T-helper 9 cell (primary cell): Measurements from ENCODE around the gene ANO8.
A peak's percentile ranks its signal among the peaks of the same experiment; 100 is the strongest.
"Not testable (repeated sequence)": the region's sequence is repeated elsewhere in the genome, so short reads cannot be mapped to it uniquely, and the experiment has no call there.

Experiments
- DNase-seq: peaks from one replicate; pipeline ENCODE4 v3.0.0-alpha.2; 2020

ANO8 gene

DNA sequence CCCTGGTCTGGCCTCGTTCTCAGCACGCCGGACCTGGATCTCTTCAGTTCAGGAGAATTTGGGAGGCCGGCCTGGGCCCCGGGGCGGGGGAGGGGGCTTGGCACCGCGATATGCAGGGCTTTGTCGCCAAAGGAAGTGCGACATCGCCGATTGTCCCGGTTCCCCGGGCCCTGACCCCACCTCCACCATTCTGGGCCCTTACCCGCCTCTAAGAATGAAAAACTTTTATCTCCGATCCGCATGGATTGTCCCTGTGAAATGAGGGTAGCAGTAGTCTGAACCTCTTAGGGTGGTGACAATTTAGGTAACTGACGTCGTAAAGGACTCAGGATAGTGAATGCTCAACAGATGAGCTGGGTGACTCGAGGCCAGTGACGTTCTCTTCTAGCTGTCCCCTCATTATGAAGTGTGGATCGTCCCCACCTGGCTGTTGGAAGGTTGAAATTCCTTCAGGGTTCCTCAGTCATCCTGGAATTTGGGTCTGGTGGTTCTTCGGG, 24.6 kb downstream of the ANO8 start:
- DNase-seq: no peak

DNA sequence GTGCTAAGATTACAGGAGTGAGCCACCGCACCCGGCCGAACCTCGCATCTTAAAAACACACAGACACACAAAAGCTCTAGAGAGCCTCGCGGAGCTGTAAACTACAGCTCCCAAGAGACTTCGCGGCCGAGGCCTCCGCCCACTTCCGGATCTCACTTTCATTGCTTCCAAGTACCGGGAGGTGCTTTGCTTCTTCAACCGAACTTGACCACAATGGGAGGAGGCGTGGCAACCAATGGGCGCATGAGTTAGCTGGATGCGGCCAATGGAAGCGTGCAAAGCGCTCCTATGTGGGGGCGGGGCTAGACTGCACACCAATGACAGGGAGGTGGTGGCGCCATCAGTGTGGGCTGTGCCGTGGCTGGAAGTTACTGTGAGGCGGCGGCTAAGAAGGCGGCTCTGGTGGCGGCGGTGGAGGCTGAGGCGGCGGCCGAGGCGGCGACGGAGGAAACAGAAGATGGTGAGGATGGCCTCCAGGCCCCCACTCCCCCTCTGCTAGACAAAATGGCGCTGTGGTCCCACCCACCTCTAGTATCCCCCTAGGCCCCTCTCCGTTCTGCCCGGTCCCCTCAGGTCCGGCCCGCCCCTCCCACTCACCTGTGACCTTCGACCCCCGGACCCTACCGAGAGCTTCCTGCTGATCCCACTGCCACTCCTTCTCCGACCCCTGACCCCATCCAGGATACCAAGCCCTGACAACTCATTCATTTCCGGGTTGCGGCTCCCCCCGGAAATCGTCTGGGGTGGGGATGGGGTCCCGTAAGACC, 25.3 kb downstream of the ANO8 start, which contains the start of gene DDA1:
Gene DDA1, plus strand, starts transcription at position 366 of the 767 bp plus-strand sequence. Its CDS starts 92 bp downstream, at position 458.
- peak; percentile 97 for DNase-seq

DNA sequence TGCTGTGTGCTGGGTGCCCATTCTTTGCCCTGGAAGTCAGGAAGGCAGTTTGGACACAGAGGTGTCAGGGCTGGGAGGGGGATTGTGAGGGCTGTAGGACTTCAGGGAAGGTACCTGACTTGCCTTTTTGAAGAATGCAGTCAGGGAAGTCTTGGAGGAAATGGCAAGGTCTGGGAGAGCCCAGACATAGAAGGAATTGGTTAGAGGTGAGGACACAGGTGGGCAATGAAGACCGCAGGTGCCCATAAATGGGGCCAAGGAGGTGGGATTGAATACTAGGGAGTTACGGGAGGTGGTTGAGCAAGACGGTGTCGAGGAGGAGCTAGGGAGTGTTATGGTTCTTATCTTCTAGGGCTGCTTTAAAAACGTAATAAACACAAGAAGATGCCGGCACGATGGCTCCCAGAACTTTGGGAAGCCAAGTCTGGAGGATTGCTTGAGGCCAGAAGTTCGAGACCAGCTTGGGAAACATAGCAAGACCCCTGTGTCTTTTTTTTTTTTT, 26.7 kb downstream of the ANO8 start:
- DNase-seq: no peak

DNA sequence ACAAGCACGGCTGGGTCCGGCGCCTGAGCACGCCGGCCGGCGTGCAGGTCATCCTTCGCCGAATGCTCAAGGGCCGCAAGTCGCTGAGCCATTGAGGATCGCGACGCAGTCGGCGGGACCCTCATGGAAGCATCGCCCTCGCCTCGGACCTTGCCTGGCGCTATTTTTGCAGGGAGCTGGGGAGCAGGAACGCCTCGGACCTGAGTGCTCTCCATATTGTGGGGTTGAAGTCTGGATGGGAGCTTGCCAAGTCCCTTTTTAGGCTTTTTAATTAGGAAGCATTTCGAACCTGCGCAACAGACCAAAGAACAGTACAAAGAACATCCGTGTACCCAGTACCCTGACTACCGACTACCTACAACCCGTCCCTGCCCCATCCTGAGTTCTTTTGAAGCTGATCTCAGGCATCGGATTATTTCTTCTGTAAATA, 28.4 kb downstream of the ANO8 start:
- no peak for DNase-seq

DNA sequence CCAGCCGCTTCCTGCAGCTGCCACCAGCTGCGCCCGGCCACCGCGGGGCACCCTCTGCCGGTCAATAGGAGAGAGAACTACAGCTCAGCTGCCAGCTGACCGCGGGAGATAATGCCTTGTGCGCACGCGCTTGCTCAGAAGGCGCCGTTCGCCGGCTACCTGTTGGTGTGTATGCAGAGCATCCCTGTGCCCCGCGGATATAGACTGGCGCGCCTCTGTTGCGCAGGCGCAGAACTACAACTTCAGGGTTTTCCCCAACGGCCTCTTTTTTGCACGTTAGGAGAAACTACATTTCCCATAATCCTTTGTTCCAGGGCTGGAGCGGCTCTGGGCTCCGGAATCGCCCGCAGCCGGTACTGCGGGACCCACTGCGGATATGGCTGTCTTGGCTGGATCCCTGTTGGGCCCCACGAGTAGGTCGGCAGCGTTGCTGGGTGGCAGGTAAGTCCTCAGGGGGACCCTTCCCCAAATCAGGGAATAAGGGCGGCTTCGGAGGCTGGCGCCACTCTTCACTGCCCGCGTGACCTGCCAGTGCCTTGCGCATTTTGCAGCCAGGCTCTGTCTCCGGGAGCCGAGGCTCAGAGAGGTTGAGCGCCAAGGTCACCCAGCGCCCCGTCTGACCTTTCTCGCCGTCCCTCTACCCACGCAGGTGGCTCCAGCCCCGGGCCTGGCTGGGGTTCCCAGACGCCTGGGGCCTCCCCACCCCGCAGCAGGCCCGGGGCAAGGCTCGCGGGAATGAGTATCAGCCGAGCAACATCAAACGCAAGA, 29.0 kb downstream of the ANO8 start, which contains the start of gene MRPL34:
Gene MRPL34, plus strand, starts transcription at position 356 of the 768 bp plus-strand sequence. Its CDS starts 21 bp downstream, at position 377.
- peak; percentile 85 for DNase-seq

DNA sequence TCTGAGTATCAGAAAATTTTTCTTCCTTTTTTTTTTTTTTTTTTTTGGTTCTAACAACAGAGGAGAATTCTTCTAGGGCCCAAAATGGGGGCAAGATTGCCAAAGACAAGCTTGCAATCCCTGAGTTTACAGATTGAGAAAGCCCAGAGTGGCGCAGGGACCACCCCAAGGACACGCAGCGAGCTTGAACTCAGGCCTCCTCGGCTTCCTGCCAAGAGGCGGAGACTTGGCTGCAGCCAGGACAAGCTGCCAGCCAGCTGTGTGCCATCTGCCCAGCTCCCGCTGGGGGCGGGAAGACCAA, 29.5 kb downstream of the ANO8 start:
- DNase-seq: no peak

DNA sequence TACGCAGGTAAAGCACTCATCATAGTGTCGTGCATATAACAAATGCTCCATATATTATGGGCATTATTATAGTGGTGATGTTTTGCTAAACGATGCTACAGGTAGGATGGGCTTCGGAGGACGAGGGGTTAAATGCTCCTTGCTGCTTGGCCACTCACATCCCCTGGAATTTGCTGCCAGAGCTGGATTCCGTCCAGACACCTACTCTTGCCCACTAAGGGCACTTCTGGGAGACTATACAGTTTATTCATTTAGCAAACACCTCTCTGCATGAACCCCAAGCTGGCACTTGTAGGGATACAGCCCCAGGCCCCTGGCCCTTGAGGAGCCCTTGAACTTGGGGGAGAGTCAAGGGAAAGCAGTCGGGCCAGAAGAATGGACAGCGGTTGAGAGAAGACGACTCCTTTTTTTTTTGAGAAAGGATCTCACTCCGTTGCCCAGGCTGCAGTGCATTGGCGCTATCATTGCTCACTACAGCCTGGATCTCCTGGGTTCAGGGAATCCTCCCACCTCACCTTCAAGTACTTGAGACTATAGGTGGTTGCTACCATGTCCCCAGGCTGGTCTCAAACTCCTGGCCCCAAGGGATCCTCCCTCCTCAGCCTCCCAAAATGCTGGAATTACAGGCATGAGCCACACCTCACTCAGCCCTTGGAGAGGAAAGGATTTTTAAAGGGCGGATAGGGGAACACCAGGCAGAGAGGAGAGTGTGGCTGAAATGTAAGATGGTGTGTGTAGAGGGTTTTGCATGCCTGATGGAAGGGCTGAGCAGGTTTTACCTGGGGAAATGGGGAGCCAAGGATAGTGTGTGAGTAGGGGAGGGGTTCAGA, 30.1 kb downstream of the ANO8 start:
- DNase-seq: no peak

DNA sequence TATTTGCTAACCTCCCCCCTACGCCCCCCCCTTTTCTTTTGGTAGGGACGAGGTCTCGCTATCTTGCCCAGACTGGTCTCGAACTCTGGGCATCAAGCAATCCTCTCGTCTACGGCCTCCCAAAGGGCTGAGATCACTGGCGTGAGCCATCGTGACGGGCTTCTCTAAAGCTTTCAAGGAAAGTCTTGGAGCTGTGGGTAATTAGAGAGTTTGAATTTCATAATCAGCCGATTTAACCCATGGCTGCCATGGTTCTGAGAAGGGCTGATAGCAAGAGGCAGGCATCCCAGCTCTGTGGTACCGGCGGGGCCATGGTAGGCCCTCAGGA, 30.8 kb downstream of the ANO8 start:
- no peak for DNase-seq

DNA sequence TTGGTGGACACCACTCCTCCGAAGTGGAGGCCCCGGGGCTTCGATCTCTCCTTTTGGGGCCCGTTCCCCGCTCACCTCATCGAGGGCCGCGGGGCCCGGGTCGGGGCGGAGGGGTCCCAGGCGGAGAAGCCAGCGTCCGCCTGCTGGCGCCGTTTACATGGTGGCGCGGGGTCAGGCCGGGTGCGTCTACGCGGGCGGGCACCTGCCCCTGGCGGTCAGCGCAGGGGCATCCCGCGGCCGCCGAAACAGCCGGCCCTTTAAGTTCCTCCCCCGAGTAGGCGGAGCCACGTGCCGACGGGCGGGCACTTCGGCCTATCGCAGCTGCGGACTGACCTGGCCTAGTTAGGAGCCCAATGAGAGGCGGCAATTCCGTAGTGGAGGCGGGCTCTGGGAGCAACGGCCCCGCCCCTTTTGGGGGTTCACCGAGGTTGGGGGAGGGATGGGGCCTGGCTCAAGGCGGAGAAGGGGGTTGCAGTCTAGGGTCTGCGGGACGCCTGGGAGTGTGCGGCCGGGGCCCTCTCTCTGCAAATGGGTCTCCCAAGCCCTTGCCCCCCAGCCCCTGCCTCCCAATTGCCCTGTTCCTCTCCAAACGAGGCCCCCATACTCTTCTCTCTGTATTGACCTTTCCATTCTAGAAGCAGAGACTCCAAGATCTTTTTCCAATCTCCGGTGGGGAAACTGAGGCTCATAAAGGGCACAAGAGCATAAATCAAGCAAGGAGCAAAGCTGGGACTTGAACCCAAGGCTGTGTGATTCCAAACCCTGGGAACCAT, 31.3 kb downstream of the ANO8 start, which contains the start of gene ABHD8:
Gene ABHD8, minus strand, starts transcription at position 259 of the 773 bp plus-strand sequence. CDS start 1,809 bp downstream, outside the sequence.
- peak; percentile 87 for DNase-seq

DNA sequence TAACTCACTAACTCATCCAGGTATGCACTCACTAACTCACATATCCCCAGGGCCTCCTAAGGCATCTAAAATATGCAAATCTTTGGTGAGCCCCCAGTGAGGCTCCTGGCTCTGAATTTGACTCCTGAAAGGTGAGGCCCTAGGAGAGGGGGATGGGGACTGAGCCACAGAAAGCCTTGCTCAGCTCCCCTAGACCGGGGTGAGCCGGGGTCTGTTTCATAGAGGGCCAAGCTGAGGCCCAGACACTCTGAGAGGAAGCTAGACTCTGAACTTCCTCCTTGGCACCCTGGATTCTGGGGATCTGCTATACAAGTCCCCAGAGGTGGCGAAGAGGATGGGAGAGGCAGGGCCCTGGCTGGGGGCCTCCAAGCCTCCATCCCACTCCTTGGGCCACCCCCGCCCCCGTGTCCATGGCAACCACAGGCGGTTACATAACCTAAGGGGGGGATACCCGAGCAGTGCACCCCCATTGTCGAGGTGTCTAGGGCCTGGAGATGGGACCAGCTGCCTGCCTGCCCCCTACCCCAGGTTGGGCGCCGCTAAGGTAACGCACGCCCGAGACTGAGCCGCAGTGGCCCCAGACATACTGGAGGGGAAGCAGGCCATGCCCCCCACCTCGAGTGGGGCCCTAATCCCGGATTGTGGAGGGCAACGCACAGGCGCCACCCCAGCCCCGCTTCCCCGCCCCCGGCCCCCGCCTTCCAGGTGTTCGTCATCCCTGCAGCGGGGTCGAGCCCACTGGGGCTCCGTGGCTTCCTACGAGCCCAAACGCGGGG, 32.1 kb downstream of the ANO8 start:
- DNase-seq: no peak

DNA sequence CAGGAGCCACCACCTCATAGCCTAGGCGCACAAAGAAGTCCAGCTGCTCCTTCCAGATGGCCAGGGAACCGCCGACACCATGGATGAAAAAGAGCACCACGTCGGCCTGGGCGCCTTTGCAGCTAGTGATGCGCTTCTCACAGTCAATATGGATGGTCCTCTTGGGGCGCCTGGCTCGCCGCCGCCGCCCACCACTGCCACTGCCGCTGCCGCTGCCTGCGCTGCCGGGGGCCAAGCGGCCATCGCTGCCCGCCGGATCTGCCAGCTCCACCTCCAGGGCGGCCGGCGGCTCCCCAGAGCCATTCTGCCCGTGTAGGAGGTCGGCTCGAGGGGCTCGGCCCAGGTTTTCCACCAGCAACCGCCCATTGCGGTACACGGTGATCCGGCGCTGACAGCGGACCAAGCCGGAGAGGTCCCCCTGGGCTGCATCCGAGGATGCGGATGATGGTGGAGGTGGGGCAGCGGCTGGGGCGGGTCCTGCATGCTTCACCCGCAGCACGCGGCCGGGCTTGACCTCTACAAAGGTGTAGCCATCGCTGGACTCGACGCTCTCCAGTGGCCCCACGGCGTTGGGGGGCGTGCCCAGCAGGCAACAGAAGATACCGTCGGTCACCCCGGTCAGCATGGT, 33.5 kb downstream of the ANO8 start:
- no peak for DNase-seq

DNA sequence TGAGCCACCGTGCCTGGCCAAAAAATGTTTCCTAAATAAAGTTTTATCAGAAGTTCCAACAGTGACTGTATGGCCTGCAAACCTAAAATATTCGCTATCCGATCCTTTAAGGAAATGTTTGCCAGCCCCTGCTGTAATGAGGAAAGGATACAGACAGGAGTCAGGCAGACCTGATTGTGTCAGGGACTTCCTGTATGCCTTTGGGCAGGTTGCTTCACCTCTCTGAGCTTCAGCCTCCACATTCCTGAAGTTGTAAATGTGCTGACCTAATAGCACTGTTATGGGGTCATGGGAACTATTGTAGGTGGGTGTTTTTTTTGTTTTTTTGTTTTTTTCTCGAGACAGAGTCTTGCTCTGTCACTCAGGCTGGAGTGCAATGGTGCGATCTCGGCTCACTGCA, 37.7 kb downstream of the ANO8 start:
- no peak for DNase-seq

DNA sequence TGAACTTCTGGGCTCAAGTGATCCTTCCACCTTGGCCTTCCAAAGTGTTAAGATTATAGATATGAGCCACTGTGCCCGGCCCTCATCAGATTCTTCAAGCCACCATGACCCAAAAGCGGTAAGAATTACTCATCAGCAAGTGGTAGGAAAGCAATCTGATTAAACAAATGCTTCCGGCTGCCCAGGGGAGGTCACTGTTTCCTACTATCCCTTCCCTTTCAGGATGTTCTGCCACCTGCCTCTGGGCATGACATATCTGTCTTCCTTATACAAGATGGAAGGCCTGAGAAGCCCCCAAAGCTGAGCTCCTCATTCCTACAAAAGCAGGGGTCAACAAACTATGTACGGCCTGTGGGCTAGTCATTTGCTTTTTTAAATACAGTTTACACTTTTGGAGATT, 38.4 kb downstream of the ANO8 start:
- no peak for DNase-seq

DNA sequence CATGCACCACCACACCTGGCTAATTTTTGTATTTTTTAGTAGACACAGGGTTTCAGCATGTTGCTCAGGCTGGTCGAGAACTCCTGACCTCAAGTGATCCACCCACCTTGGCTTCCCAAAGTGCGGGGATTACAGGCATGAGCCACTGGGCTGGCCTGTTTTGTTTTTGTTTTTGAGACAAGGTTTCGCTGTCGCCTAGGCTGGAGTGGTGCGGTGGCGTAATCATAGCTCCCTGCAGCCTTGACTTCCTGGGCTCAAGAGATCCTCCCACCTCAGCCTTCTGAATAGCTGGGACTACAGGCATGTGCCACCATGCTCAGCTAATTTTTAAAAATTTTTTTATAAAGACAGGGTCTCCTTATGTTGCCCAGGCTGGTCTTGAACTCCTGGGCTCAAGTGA, 39.1 kb downstream of the ANO8 start:
- DNase-seq: not testable (repeated sequence)

DNA sequence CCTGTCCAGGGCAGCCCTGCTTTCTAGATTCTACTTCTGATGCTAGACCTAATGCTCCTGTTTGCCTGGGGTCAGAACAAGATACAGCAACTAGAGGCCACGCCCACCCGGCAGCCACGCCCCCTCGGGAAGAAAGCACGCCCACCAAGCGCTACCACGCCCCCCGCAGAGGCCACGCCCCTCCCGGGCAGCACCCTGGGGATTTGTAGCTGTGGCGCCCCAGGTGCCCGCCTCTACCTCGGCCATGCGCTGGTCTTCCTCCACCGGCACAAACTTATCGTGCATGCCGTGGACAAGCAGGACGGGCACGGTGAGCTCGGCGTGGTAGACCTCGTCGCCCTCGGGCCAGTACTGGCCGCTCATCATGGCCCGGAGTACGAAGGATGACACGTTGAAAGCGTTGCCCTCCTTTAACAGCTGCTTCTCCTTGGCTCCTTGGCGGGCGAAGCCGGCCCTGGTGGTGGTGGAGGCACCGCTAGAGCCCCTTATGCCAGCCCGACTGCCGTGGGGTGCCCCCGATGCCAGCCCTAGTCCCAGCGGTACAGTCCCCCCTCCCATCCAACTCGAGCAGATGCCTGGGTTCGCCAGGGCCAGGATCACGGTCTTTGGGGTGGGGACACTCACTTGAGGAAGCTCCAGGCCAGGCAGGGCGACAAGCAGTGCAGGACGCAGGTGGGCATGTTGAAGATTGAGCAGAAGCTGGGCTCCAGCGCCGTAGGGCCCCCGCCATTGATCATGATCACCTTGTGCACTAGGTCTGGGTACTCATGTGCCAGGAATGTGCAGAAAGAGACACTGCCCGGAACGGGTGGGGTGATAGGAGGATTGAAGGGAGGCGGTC, 40.4 kb downstream of the ANO8 start:
- DNase-seq: peak; percentile 48

DNA sequence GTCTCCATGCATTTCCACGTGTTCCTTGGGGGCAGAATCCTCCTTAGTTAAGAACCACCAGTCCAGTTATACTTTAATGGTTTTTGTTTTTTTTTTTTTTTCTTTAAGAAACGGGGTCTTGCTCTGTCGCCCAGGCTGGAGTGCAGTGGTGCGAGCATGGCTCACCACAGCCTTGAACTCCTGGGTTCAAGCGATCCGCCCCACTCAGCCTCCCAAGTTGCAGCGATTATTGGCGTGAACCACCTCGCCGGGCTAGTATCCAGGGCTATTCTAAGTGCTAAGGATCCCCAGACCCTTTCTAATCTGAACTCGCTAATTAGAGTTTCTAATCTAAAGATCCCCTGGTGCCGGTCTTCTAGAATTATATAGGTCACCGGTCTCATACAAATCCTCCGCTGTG, 41.0 kb downstream of the ANO8 start:
- no peak for DNase-seq

DNA sequence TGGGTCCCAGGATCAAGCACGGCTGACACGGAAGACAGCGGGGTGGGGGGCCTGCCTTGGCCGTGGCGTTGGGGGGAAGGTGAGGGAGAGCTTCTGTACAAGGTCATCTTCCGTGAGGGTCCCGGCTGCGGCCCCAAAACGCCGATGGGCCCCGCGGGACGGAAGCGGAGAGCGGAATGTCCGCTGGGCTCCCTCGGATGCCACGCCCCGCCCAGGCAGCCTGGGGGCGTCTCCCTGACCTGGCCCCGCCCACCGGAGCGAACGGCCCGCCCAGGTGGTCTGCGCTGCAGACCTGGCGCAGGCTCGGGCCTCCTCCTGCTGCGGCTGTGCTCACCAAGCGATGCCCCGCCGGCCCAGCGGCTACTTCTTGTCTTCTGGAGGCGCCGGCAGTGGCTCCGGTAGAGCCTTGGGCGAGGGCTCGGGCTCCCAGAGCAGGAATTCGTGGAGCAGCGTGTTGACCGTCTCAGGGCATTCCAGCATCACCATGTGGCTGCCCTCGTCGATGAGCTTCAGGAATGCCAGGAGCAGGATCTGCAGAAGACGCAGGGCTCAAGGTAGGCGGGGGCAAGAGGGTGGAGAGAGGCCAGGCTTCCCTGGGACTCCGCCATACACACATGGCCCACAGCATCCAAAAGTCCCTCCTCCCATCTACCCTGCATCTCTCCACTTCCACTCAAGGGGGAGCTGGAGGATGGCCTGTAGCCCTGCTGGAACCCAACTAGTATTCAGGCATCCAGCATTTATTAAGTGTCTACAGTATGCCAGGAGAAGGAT, 42.2 kb downstream of the ANO8 start:
- peak; percentile 77 for DNase-seq

DNA sequence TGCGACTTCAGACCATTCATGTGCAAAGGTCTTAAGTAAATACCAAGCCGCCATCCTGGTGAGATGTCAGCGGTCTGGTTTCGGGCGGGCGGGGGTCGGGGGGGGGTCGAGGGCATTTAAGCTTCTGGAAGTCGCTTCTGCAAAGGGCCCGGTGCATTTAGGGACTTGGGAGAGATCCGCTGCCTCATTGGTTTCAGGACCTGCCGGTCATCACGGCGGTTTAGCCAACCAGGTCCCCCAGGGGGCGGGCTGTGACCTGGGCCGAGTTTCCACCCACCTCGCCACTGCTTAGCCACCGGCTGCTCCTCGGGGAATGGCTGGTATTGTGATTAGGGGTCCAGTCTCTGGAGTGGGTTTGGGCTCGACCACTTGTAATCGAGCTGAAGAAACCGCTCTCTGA, 45.2 kb downstream of the ANO8 start:
- no peak for DNase-seq

DNA sequence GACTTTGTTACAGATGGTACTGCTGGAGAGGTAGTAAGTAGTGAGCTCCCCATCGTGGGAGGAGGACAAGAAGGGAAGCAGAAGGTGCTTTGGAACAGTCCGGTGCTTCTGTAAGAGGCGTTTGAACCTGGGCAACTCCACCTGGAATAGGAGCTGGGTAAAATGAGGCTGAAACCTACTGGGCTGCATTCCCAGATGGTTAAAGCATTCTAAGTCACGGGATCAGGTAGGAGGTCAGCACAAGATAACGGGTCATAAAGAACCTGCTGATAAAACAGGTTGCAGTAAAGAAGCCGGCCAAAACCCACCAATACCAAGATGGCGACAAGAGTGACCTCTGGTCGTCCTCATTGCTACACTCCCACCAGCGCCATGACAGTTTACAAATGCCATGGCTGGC, 47.9 kb downstream of the ANO8 start:
- DNase-seq: no peak
